ENCODE results near the gene HBS1L.

Gene HBS1L

DNA sequence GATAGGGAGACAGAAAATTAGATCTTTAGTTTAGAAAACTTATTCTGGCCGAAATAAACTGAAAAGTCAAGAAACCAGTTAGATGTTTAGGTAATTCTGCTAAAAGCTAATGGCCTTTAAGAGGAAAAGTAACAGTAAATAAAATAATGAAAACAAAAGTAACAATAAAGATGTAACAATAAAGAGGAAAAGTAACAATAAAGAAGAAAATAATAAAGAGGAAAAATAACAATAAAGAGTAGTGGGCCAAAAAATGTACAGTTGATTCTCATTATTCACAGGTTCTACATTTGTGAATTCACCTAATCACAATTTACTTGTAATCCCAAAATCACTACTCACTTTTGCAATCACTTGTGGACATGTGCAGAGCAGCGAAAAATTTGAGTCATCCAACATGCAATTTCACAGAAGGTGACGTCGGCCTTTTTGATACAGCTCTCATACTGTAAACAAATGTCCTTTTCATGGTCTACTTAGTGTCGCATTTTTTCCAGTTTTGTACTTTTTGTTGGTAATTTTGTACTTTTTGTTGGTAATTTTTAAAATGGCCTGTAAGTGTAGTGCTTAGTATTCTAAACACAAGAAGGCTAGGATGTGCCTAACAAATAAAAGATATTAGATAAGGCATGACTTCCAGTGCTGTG lies 24.0 kb downstream of the HBS1L start:
- DNase-seq: no peak

- DNase-seq: no peak
These were observed 24.6 kb downstream of the HBS1L start for GRCh38 chr6:135030056-135030473.

GRCh38 chr6:135025775-135026174 lies 28.8 kb downstream of the HBS1L start:
- DNase-seq: no peak

- no peak for DNase-seq
These were observed 29.4 kb downstream of the HBS1L start for GRCh38 chr6:135025175-135025574.

GRCh38 chr6:135022050-135022697 lies 32.4 kb downstream of the HBS1L start:
- no peak for DNase-seq

DNA sequence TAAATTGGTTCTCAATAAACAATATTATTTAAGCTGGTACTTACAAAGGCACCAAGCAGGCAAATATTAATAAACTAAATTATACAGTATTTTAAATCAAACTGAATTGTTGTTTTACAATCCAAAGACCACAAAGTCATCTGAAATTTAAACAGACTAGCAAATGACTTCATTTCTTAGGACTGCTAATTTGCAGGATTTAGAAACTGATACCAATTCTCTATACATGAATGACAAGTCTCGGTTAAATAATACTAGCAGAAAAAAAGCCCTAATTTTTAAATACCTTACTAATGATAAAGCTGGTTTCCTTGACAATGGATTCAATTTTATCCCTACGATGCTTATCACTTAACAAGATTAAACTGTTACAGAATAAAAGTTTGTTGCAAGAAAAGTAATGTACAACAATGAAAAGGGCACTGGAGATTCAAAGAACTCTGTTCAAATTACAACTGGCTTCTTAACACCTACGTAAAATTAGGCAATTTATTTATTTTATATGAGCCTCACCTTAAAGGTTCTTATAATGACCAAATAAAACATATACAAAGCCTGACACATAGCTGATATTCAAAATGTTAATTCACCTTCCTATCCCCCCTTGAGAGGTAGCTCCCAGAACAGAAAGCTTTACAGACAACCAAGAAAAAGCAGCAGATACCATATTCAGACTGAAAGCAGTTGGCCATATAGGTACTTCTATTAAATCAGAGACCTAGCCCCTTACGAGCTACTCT lies 33.1 kb downstream of the HBS1L start:
- DNase-seq: no peak

DNA sequence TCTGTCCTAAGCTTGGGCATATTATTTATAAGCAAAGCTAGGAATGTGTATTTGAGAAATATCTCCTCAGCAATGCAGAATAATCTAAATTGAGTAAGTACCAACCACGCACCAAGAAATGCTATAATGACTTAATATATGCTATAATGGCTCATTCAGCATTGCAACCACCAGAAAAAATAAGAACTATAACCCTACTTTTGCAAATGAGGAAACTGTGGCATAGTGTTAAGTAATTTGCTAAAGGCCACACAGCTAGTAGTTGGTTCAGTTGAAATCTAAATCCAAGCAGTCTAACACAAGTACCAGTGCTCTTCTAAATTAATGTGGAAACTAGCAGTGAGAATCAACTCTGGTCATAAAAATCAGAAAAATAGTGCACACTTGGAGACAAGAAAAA lies 35.7 kb downstream of the HBS1L start:
- DNase-seq: no peak

DNA sequence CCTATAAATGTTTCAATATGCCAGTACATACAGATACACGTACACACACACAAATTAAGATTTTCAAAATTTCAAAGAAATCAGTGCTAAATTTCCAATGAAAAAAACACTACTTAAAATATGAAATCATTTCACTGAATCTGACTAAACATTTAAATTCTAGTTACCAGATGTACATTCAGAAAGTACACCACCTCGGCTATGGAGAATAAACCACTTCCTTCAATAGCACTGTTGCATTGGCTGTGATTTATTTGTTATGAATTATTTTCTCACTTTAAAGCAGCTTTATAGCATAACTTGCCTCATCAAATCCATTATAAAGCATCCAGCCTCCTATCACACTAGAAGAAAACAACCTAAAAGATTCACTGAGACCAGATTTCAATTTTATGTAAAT lies 36.6 kb downstream of the HBS1L start:
- no peak for DNase-seq

DNA sequence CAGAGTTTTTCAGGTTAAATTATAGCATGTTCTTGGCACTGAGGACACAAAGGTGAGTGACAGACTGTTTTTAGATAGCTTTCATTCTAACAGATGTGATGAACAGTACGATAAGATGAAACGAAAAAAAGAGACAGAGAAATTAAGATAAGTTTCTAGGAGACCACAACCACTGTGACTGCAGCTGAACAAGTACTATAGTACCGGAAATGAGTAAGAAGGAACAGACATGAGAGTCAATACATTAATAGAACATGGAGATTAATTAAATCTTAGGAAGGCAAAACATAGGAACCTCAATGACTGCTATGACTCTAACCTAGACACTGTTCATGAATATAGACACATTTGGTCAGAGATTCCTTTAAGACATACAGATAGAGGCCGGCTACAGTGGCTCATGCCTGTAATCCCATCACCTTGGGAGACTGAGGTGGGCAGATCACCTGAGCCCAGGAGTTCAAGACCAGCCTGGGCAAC lies 40.2 kb downstream of the HBS1L start:
- no peak for DNase-seq

DNA sequence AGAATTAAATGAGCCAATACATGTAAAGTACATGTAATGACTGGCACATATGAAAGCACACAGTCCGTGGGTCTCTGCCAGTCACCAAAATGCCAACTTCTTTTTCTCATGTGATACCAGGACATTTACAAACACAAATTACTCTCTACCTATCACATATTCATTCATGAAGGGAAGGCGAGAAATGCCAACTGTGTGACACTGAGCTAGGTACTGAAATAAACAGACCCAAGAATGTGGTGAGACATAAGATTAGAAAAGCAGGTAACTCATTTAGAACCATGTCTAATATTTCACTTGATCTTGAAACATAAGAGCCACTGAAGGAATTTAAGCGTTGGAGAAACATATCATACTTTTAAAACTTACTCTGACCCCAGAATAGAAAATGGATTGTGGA lies 41.4 kb downstream of the HBS1L start:
- DNase-seq: no peak

- no peak for DNase-seq
These were observed 41.9 kb downstream of the HBS1L start for GRCh38 chr6:135012764-135013163.

- DNase-seq: no peak
These were observed 42.3 kb downstream of the HBS1L start for GRCh38 chr6:135012349-135012748.

DNA sequence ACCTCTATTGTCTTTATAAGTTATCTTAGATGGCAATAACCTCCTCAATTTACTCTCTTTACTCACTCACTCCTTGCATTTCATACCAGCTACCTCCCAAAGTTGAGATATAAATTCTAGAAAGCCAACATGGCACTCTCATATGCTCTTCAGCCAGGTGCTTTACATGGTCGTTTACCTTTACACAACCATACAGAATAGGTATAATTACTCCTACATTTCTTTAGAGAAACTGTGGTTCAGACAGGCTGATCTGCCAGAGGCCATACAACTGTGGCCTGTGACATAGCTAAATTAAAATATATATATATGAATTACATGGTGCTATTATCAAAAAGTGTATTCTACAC lies 45.7 kb downstream of the HBS1L start:
- DNase-seq: no peak

DNA sequence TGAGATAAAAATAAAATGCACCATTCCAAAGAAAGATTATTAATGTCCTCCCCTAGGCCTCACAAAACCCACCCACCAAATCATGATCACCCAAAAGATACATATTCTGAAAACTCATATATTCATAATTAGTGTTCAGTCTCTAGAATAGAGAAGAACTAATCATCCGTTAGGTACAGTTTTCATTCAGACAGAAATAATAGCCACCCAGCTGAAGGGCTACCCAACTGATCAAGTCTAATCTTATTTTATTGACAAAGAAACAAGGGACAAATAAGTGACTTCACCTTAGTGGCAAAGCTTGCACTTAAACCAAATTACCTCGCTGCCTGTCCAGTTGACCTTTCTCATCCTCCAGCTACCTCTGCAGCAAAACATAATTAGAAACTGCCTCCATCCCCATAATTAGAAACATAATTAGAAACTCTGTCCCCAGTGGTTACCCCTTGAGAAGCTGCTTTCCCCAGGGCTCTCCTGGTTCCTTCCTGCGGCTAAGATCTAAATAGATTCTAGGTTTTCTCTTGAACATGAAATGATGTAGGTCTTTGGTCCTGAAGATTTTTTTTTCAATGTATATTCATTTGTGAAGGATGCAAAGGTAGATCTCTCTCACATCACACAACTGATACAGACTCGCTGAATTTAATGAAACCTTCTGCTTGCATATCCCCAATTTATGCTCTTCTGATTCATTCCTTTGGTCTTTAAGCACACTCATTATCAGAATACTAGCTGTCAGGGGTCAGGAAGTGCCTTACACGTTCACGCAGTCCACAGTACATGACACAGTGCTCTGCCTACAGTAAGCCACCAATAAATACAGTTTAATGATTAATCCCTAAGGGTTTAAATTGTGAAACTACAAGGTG lies 46.3 kb downstream of the HBS1L start:
- DNase-seq: no peak

DNA sequence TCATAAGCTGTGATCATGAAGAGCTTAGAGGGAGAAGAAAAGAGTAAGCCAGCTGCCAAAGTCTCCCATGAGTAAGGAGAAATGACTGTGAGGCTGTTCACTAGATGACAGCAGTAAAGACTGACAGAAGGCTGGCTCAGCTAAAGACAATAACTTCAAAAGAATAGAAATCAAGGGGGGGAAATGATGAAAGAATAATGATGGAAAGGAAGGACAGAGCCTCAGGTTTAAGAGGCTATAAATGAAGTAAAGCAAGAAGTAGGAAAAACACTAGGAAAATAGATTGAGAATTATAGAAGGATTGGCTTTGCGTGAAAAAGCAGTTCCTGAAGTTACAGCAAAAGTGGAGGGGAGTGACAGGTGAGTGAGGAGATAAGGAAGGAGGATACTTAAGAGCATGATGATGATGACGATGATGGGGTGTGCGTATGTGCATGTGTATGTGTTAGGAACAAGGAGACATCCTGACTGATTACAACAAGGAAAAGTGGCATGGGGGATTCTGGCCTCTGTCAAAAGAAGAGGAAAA lies 48.2 kb downstream of the HBS1L start:
- DNase-seq: no peak

DNA sequence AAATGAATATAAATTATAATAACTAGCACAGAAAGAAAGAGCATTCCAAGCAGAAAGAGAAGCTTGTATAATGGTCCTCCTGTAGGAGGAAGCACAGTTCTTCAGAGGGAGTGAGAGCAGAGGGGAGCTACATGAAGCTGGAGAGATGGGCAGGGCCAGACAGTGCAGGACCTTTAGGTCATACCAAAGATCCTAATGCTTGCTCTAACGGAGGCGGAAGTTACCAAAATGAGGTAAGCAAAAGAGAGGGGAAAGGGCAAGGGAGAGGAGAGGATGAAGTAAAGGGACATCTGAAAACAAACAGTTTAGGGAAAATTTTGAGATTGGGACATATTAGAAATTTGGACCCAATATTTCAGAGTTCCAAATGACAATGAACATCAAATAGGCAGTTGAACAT lies 50.2 kb downstream of the HBS1L start:
- DNase-seq: no peak

DNA sequence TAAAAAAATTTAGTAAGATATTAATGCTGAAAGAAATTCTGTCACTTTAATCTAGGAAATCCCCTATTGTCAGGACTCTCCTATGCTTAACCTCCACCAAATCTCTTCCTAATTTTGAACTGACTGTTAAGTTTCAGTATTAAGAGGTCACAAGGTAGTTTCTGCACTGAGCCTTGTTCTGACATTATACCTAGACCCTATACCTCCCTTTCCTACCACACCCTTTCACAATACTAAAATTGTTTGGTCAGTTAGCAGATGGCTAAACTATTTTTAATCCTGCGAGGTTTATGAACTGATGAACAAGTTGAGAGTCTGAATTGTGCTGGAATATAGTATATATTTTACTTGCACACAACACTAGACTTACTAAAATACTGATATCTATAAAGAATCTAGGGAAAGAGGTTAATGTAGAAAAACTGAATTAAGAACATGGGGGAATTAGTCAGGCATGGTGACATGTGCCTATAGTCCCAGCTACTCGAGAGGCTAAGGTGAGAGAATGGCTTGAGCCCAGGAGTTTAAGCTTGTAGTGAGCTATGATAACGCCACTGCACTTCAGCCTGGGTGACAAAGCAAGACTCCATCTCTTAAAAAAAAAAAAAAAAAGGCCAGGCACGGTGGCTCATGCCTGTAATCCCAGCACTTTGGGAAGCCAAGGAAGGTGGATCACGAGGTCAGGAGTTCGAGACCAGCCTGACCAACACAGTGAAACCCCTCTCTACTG lies 51.5 kb downstream of the HBS1L start:
- no peak for DNase-seq

- no peak for DNase-seq
These were observed 52.3 kb downstream of the HBS1L start for GRCh38 chr6:135002229-135002844.

DNA sequence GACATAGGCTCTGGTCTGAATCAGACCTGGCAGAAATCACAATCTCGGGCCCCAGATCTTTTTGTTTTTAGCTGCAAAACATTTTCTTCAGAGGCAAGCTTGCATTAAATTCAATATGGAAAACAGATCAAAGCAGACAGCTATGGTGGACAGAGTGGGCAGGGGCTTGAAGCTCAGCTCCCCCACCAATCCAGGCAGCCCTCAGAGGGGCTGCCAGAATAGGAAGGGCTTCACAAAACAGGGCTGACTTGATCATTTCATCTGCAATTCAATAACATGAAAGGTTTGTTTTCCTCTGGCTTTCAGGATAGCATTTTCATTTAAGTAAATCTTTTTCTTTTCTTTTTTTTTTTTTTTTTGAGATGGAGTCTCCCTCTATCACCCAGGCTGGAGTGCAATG lies 55.5 kb downstream of the HBS1L start:
- no peak for DNase-seq

DNA sequence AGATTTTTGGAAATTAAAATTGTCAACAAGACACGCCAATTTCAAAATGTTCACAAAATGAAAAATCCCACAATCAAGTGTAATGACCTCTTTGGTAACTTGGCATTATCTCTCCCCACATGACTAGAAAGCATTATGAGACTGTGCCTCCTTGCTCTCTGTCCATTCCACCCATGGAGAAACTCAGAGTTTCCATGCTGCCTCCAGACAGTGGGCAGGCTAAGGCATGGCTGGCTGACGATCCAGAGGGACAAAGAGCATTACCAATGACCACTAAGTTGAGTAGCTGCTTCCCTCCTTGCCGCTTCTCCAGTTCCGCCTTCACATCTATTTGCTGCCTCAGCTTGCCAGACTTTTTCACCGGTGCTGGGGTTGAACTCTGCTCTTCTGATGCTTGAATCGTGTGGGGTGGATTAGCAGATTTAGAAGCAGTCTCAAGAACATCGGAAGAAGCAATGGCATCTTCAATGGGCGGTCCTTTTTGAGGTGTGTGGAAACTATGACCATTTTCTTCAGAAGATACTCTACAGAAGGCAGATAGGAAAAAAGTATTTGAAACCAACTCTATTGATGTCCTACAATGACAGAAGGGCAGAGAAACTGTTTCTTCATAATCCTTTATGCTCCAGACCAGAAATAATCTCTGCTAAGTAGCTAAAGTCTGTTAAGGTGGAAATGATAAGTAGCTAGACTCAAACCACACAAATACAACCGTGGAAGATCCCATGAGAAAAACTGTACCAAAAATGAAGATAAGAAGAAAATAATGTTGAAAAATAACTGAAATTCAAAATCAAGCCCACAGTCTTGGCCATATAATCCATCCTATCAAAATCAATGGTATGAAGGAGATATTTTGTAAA lies 57.3 kb downstream of the HBS1L start:
- DNase-seq: no peak

DNA sequence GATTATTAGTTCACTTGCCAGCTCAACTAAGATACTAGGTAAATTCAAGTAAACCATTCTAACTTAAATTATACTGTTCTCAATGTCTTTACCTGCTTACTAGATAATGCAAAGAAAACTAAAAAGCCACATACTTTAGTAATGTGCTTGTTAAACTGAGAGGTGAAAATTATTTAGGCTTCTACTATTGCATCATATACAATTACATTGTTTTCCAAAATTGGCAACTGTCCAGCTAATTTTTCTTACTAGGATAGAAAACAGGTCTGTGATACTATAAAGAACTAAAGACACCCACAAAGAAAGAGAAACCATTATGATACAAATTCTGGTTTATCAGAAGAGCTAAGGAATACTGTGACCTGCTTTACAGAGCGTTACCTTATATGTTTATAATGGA lies 59.1 kb downstream of the HBS1L start:
- no peak for DNase-seq
